Astrocyte of the hippocampus (primary cell): ENCODE measurements around the gene DNAI2.
"Not testable (repeated sequence)": the region's sequence is repeated elsewhere in the genome, so short reads cannot be mapped to it uniquely, and the experiment has no call there.

Source experiments
- DNase-seq: peaks from one replicate; pipeline ENCODE4 v3.0.0; 2011; ENCODE audit warnings: low read depth, low spot score

DNAI2 gene

GRCh38 chr17:74274709-74275340, 791 bp downstream of the DNAI2 start:
- no peak for DNase-seq

GRCh38 chr17:74276051-74276476, 2.0 kb downstream of the DNAI2 start:
- DNase-seq: peak; percentile 48

- DNase-seq: no peak
Measured at GRCh38 chr17:74276541-74277009, 2.5 kb downstream of the DNAI2 start.

- no peak for DNase-seq
Measured at GRCh38 chr17:74277935-74278334, 3.9 kb downstream of the DNAI2 start.

- DNase-seq: not testable (repeated sequence)
Measured at GRCh38 chr17:74279617-74280016, 5.6 kb downstream of the DNAI2 start.

DNA sequence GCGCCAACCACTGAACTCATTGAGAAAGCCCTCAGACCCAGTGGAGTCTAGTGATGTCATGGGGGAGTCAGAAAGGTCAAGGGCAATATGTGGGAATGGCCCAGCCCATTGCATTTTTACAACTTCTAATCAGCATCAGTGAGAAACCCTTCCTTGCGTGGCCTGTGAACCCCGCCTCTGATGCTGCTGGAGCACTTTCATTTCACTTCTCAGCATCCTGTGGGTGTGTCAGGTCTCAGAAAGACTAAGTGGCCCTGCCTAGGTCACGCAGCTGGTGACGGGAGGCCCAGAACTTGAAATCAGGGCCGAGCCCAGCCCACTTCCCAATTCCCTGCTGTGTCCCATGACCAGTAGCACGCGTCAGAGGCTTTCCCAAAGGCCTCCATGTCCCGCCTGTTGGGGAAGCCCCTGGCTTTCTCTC, 6.1 kb downstream of the DNAI2 start:
- no peak for DNase-seq

GRCh38 chr17:74281799-74282198, 7.8 kb downstream of the DNAI2 start:
- DNase-seq: no peak

DNA sequence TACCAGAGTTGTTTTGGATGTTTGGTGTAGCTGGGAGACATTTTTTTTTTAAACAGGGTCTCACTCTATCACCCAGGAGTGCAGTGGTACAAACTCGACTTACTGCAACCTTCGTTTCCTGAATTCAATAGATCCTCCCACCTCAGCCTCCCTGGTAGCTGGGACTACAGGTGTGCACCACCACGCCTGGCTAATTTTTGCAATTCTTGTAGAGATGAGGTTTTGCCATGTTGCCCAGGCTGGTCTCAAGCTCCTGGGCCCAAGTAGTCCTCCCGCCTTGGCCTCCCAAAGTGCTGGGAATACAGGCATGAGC, 8.2 kb downstream of the DNAI2 start:
- DNase-seq: not testable (repeated sequence)

DNA sequence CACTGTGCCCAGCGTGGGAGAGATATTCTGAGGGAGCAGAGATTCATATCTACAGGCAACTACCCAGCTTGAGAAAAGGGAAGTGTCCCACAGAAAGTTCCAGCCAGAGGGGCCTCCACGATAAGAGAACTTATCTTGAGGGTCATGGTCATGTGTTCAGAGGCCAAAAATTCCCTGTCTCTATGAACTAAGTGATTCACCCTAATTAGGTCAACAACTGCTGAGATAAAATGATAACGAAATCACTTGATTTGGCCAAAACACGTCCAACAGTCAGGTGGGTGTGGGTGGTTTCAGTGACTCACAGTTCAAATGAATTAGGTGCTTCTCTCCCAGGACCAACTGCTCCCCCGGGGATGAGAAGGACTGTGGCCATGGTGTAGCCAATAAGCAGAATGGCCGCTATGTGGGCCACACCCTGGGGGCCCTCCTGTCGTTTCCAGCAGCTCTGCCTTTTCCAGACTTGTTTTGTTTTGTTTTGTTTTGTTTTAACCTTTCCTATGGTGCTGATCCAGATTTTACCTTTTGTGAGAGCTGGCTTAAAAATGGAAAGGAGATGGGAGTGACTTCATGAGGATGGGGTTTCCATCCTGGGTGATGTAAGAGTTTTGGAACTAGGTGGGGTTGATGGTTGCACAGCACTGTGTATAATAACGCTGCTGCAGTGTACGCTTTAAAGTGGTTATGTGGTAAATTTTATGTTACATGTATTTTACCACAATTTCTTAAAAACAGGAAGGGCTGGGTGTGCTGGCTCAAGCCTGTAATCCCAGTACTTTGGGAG, 8.7 kb downstream of the DNAI2 start:
- DNase-seq: no peak

DNA sequence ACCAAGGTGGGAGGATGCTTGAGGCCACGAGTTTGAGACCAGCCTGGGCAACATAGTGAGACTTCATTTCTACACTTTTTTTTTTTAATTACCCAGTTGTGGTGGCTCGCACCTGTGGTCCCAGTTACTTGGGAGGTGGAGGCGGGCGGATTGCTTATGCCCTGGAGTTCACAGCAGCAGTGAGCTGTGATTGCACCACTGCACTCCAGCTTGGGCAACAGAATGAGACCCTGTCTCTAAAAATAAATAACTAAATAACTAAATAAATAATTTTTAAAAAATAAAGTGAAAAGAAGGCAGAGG, 9.3 kb downstream of the DNAI2 start:
- DNase-seq: no peak

DNA sequence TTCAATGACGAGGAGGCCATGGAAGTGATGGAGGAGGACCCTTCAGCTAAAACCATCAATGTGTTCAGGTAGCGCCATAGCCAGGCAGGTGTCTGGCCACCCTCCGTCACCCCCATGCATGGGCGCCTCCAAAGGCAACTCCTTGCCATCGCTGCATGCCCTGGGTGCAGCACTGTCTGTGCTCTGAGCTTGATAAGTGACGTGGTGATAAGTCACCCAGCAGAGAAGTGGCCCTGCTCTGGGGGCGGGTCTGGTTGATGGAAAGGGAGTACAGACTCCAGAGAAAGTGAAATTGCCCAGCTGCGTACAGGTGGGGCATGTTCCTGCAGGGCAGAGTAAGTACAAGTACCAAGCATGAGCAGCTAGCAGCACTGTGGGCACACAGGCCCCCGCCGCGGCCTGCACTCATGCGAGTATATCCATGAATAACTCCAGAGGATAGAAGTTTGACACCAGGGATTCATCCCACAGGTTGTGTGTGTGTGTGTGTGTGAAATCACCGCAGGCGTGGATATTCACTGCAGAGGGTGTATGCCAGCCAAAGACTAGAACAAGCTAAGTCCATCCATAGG, 13.1 kb downstream of the DNAI2 start:
- DNase-seq: no peak

DNA sequence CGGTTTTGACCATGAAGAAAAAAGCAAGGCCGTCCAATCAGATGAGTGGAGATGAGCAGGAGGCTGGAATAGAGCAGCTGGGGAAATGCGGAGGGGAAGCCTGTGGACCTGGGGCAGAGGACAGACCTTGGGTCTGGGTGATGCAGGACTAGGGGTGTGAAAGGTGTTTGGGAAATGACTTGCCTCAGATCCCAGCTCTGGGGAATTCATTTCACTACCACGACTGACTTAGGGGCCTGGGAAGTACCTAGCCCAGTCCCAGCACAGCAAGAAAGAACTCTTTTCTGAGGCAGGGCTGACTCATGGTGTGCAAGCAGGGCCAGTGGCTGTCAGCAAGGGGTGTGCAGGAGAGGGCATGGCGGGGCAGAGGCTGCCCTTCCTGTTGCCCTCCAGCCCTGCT, 14.8 kb downstream of the DNAI2 start:
- no peak for DNase-seq

DNA sequence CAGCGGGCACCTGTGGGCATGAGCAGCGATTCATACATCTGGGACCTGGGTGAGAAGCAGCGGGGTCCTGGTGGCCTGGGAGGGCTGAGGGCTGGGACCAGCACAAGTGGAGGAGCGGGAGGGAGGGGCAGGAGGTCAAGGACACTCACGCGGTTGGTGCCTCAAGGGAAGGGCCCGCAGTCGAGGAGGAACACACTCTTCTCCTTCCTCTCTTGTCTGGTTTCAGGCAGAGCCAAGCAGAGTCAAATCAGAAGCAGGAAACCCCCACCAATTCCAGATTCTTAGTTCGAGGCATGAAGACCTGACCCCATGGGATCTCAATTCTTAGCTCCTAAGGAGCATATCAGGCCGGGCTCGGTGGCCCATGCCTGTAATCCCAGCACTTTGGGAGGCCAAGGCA, 15.7 kb downstream of the DNAI2 start:
- DNase-seq: no peak

DNA sequence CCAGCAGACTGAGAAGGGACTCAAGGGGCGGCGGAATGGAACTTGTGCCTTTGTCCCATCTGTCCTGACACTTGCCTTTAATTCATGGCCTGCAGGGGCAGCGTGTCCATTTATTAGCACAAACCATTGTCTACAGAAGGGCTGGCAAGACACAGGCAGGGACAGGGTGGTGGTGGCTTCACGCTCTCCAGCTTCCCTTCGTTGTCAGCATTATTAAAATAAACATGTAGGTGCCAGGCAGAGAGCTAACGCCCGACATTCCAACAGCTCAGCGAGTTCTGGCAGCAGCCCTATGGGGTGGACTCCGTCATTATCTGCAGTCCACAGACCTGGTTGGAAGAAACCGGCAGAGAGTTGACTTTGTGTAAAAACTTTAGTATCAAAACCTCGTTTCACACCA, 16.3 kb downstream of the DNAI2 start:
- no peak for DNase-seq

- DNase-seq: no peak
Measured at GRCh38 chr17:74292495-74292894, 18.5 kb downstream of the DNAI2 start.

- no peak for DNase-seq
Measured at GRCh38 chr17:74295625-74296547, 21.9 kb downstream of the DNAI2 start.

GRCh38 chr17:74296548-74296936, 22.5 kb downstream of the DNAI2 start:
- DNase-seq: peak; percentile 61

DNA sequence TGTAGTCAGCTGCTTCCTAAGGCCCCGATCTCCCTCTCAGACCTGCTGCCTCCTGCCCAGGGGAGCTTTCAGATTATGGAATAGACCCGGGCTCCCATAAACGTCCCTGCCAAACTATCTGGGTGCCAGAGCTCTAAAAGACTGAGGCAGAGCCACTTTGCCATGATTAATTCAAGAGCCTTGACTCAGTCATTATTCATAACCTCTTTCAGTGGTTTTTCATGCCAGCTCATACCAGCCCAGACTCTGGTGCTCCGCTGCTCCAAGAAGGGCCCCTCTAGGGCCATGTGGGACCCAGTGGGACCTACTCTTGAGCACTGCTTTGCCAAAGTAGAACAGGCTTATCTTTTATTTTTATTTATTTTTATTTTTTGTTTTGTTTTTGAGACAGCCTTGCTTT, 23.9 kb downstream of the DNAI2 start:
- no peak for DNase-seq

GRCh38 chr17:74298778-74299177, 24.7 kb downstream of the DNAI2 start:
- no peak for DNase-seq

DNA sequence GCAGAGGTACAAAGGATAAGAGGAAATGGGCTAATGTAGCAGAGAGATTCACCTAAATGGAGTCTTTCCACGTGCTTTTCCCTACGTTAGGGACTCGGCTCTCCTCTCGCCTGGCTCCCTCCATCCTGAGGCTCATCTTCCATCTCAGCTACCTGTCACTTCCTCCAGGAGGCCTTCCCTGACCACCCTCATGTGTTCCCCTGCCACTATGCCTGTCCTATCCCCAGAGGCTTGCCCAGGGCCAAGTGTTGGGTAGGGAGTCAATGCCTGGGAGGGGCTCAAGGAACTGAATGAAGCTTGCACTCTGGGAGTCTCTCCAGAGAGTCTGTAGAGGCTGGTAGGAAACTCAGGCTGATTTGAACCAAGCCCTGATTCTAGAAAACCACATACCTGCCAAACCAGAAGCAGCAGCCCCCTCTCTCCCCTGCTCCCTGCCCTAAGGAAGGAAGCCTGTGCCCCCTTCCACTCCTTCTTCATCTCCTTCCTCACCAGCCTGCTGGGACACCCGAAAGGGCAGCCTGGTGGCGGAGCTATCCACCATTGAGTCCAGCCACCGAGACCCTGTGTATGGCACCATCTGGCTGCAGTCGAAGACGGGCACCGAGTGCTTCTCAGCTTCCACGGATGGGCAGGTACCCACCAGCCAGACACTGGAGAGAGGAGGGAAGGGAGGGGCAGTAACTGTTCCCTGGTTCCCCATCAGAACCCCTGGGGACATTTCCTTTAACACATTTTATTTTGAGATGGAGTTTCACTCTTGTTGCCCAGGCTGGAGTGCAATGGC, 25.4 kb downstream of the DNAI2 start:
- no peak for DNase-seq

GRCh38 chr17:74303305-74303704, 29.3 kb downstream of the DNAI2 start:
- no peak for DNase-seq
